WTC11 (cell line): ENCODE results near the gene ICAM1. TPM values are rescaled to one million over a fixed set of nuclear protein-coding genes. Genes with fewer than 3 reads are reported as not detected.

ENCODE experiments used
- ATAC-seq: fragments of 200-7000 bp; cut with Tn5 transposase; 2 replicates; pipeline ENCODE4 v1.10.0; 2021; ENCODE audit warnings: mild to moderate bottlenecking, moderate library complexity
- CTCF ChIA-PET: fragments of 300-600 bp; sonication (Branson Sonifier 250); formaldehyde crosslinking; loops from one replicate; lab custom pipeline; 2021; ENCODE audit warnings: antibody characterized with exemption; lab: Charles Lee
- POLR2A ChIA-PET: fragments of 350-600 bp; sonication (Branson Sonifier 250); formaldehyde crosslinking; loops from one replicate; lab custom pipeline; 2021; ENCODE audit warnings: antibody characterized with exemption; lab: Charles Lee
- DNase-seq: peaks from one replicate; pipeline ENCODE4 v3.0.0; 2021; ENCODE audit warnings: low spot score
- H3K27ac Mint-ChIP-seq: 2 replicates; pipeline ENCODE4 v1.8.0; 2021; ENCODE audit warnings: mixed read lengths
- H3K27me3 Mint-ChIP-seq: 2 replicates; pipeline ENCODE4 v1.8.0; 2021; ENCODE audit warnings: low read depth, mild to moderate bottlenecking, moderate library complexity, mixed read lengths
- H3K36me3 Mint-ChIP-seq: 2 replicates; pipeline ENCODE4 v1.8.0; 2021; ENCODE audit warnings: mixed read lengths
- H3K4me1 Mint-ChIP-seq: 2 replicates; pipeline ENCODE4 v1.8.0; 2022; ENCODE audit warnings: mixed read lengths
- H3K4me3 Mint-ChIP-seq: 2 replicates; pipeline ENCODE4 v1.8.0; 2021; ENCODE audit warnings: mild to moderate bottlenecking, moderate library complexity, mixed read lengths
- H3K9me3 Mint-ChIP-seq: 2 replicates; pipeline ENCODE4 v1.8.0; 2021; ENCODE audit warnings: mixed read lengths
- CDX4 ChIP-seq: fragments of 250-450 bp; sonication (Bioruptor Pico); IDR thresholded peaks from 2 replicates; pipeline ENCODE4 v1.9.0; 2021; ENCODE audit warnings: moderate library complexity, mild to moderate bottlenecking, inconsistent platforms, borderline replicate concordance
- CREB1 ChIP-seq: sonication (generic); formaldehyde crosslinking; IDR thresholded peaks from 2 replicates; pipeline ENCODE4 v1.8.0; 2023; ENCODE audit warnings: mild to moderate bottlenecking, missing genetic modification reagents
- ERG ChIP-seq: fragments of 250-450 bp; sonication (Bioruptor Pico); IDR thresholded peaks from 2 replicates; pipeline ENCODE4 v1.8.0; 2021; ENCODE audit warnings: mild to moderate bottlenecking
- FOXK1 ChIP-seq: sonication (generic); formaldehyde crosslinking; IDR thresholded peaks from 2 replicates; pipeline ENCODE4 v1.8.0; 2022; ENCODE audit warnings: mild to moderate bottlenecking, moderate library complexity, missing genetic modification reagents
- GTF2I ChIP-seq: fragments of 250-450 bp; sonication (Bioruptor Pico); conservative IDR thresholded peaks from 2 replicates; pipeline ENCODE4 v1.4.0; 2021; ENCODE audit warnings: mild to moderate bottlenecking
- KAT7 ChIP-seq: sonication (generic); formaldehyde crosslinking; IDR thresholded peaks from 2 replicates; pipeline ENCODE4 v1.8.1; 2023; ENCODE audit warnings: missing genetic modification reagents, mild to moderate bottlenecking, borderline replicate concordance
- NR3C1 ChIP-seq: sonication (generic); formaldehyde crosslinking; conservative IDR thresholded peaks from 2 replicates; pipeline ENCODE4 v1.8.1; 2023; ENCODE audit warnings: low read depth, mild to moderate bottlenecking, missing genetic modification reagents
- PRDM15 ChIP-seq: sonication (generic); formaldehyde crosslinking; IDR thresholded peaks from 2 replicates; pipeline ENCODE4 v1.8.0; 2022; ENCODE audit warnings: missing genetic modification reagents
- ZBTB21 ChIP-seq: sonication (generic); formaldehyde crosslinking; IDR thresholded peaks from 2 replicates; pipeline ENCODE4 v1.8.1; 2023; ENCODE audit warnings: mild to moderate bottlenecking, missing genetic modification reagents, borderline replicate concordance
- ZNF219 ChIP-seq: sonication (generic); formaldehyde crosslinking; IDR thresholded peaks from 2 replicates; pipeline ENCODE4 v1.8.0; 2023; ENCODE audit warnings: missing genetic modification reagents, mild to moderate bottlenecking, borderline replicate concordance
- total RNA-seq: library from RNA; stranded (reverse); gene quantifications from 3 replicates; pipeline ENCODE4 v1.2.3, GENCODE V29; 2021
- TF ChIP-seq, protein P1 (sequence below): sonication (generic); formaldehyde crosslinking; IDR thresholded peaks from 2 replicates; pipeline ENCODE4 v1.8.0; 2023; ENCODE audit warnings: missing genetic modification reagents, mild to moderate bottlenecking, borderline replicate concordance
- TF ChIP-seq, protein P2 (sequence below): fragments of 250-450 bp; sonication (Bioruptor Pico); IDR thresholded peaks from 2 replicates; pipeline ENCODE4 v1.9.0; 2021; ENCODE audit warnings: mild to moderate bottlenecking
- TF ChIP-seq, protein P3 (sequence below): sonication (generic); formaldehyde crosslinking; IDR thresholded peaks from 2 replicates; pipeline ENCODE4 v1.8.1; 2022; ENCODE audit warnings: low read depth, mild to moderate bottlenecking, moderate library complexity, missing genetic modification reagents, borderline replicate concordance
- TF ChIP-seq, protein P4 (sequence below): fragments of 200-600 bp; IDR thresholded peaks from 2 replicates; pipeline ENCODE4 v1.8.0; 2022; ENCODE audit warnings: antibody characterized with exemption
- TF ChIP-seq, protein P5 (sequence below): fragments of 250-450 bp; sonication (Bioruptor Pico); conservative IDR thresholded peaks from 2 replicates; pipeline ENCODE4 v1.9.0; 2021; ENCODE audit warnings: mild to moderate bottlenecking

Gene ICAM1
- total RNA-seq, 1 experiment from 2014 or later = 3.8 TPM

DNA sequence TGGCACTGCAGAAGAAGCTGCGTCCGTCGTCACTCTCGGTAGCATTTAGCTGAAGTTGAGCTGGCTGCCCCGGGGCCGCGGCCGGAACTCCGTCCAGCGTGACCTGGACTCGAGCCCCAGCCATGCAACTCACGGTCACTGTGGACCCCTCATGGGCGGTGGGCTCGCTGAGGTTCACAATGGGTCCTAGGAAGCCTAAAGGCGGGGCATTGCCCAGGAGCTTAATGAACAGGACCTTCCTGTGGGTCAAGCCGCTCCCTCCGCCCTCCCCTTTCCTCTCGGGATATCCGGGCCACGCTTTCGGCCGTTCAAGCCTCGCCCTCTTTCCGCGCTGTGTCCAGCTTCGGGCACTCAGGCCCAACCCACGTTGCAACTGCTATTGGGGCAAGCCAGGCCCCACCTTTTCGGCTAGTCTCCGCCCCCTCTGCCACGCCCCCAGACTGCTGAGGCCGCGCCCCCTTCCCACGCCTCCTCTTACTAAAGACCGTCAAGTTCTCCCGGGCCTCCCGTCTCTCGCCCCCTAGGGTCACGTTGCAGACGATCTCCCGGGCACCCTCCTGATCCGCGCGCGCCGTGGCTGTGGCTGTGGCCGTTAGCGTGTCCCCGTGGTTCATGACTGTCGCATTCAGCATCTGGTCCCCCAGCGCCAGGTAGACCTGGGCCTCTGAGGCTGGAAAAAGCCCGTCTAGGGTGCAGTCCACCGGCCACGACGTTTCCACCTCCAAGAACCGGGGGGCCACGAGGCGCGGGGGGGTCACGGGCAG, 63.9 kb downstream of the ICAM1 start (continued):
- TF ChIP-seq, protein P1, sequence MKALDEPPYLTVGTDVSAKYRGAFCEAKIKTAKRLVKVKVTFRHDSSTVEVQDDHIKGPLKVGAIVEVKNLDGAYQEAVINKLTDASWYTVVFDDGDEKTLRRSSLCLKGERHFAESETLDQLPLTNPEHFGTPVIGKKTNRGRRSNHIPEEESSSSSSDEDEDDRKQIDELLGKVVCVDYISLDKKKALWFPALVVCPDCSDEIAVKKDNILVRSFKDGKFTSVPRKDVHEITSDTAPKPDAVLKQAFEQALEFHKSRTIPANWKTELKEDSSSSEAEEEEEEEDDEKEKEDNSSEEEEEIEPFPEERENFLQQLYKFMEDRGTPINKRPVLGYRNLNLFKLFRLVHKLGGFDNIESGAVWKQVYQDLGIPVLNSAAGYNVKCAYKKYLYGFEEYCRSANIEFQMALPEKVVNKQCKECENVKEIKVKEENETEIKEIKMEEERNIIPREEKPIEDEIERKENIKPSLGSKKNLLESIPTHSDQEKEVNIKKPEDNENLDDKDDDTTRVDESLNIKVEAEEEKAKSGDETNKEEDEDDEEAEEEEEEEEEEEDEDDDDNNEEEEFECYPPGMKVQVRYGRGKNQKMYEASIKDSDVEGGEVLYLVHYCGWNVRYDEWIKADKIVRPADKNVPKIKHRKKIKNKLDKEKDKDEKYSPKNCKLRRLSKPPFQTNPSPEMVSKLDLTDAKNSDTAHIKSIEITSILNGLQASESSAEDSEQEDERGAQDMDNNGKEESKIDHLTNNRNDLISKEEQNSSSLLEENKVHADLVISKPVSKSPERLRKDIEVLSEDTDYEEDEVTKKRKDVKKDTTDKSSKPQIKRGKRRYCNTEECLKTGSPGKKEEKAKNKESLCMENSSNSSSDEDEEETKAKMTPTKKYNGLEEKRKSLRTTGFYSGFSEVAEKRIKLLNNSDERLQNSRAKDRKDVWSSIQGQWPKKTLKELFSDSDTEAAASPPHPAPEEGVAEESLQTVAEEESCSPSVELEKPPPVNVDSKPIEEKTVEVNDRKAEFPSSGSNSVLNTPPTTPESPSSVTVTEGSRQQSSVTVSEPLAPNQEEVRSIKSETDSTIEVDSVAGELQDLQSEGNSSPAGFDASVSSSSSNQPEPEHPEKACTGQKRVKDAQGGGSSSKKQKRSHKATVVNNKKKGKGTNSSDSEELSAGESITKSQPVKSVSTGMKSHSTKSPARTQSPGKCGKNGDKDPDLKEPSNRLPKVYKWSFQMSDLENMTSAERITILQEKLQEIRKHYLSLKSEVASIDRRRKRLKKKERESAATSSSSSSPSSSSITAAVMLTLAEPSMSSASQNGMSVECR (CRISPR knock-in tag) = peak; percentile 50; the same call in 1 of the 2 replicates
- TF ChIP-seq, all 79 proteins: peak for 3

DNA sequence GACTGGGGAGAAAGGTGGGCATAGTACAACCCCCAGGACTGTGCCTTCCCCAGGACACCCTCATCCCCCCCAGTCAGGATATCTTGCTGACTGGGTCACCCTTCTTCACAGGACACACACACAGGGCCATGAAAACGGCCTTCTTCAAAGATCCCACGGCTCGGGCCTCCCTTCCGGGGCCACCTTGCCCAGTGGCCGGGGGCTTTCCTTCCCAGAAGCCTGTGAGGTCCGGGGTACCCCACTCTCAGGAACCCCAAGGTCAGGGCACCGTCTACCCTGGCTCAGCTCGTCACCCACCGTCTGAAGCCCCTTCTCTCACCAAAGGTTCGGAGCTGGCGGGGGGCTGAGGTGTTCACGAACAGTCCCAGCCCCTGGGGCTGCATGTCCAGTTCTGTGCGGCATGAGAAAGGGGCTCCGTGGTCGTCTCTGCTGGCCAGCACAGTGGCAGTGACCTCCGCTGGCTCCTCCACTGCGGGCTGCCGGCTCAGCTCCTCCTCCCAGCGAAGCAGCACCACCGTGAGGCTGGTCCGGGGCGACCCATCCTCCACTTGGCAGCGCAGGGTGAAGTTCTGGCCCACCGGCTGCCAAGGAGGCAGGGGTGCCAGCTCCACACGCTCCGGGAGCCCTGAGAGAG, 64.5 kb downstream of the ICAM1 start:
- ChIA-PET POLR2A (interaction anchor here (0.6 kb wide), 1 partner anchor 39 kb away, joined by 7 read pairs; no protein-coding TSS in a partner anchor), CTCF (interaction anchor here (1.0 to 5.1 kb wide), 10 partner anchors 18 to 364 kb away, joined by 4 to 55 read pairs (median 10); partner anchors contain the start of genes ICAM1, ICAM5 and TYK2)
- H3K9me3 Mint-ChIP-seq = no peaks in the 10 kb centered on the region
- H3K4me1 Mint-ChIP-seq = peaks cover 34% of the 10 kb centered on the region
- H3K27me3 Mint-ChIP-seq = peaks cover 10% of the 10 kb centered on the region
- ATAC-seq (no peak), DNase-seq (peak; percentile 52)
- peak overlapping the region; percentile 93 for H3K4me3 Mint-ChIP-seq
- TF ChIP-seq, protein P2, sequence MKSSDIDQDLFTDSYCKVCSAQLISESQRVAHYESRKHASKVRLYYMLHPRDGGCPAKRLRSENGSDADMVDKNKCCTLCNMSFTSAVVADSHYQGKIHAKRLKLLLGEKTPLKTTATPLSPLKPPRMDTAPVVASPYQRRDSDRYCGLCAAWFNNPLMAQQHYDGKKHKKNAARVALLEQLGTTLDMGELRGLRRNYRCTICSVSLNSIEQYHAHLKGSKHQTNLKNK (CRISPR knock-in tag) = no peak
- TF ChIP-seq GTF2I (CRISPR knock-in tag) (no peak), ERG (CRISPR knock-in tag) (no peak), KAT7 (CRISPR knock-in tag) (no peak), ZBTB21 (CRISPR knock-in tag) (no peak), CDX4 (CRISPR knock-in tag) (no peak), ZNF219 (CRISPR knock-in tag) (no peak), NR3C1 (no peak), FOXK1 (CRISPR knock-in tag) (no peak), PRDM15 (CRISPR knock-in tag) (no peak), CREB1 (CRISPR knock-in tag) (no peak)
- TF ChIP-seq, protein P3, sequence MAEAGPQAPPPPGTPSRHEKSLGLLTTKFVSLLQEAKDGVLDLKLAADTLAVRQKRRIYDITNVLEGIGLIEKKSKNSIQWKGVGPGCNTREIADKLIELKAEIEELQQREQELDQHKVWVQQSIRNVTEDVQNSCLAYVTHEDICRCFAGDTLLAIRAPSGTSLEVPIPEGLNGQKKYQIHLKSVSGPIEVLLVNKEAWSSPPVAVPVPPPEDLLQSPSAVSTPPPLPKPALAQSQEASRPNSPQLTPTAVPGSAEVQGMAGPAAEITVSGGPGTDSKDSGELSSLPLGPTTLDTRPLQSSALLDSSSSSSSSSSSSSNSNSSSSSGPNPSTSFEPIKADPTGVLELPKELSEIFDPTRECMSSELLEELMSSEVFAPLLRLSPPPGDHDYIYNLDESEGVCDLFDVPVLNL = no peak
- TF ChIP-seq, protein P4, sequence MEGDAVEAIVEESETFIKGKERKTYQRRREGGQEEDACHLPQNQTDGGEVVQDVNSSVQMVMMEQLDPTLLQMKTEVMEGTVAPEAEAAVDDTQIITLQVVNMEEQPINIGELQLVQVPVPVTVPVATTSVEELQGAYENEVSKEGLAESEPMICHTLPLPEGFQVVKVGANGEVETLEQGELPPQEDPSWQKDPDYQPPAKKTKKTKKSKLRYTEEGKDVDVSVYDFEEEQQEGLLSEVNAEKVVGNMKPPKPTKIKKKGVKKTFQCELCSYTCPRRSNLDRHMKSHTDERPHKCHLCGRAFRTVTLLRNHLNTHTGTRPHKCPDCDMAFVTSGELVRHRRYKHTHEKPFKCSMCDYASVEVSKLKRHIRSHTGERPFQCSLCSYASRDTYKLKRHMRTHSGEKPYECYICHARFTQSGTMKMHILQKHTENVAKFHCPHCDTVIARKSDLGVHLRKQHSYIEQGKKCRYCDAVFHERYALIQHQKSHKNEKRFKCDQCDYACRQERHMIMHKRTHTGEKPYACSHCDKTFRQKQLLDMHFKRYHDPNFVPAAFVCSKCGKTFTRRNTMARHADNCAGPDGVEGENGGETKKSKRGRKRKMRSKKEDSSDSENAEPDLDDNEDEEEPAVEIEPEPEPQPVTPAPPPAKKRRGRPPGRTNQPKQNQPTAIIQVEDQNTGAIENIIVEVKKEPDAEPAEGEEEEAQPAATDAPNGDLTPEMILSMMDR = no peak
- TF ChIP-seq, protein P5, sequence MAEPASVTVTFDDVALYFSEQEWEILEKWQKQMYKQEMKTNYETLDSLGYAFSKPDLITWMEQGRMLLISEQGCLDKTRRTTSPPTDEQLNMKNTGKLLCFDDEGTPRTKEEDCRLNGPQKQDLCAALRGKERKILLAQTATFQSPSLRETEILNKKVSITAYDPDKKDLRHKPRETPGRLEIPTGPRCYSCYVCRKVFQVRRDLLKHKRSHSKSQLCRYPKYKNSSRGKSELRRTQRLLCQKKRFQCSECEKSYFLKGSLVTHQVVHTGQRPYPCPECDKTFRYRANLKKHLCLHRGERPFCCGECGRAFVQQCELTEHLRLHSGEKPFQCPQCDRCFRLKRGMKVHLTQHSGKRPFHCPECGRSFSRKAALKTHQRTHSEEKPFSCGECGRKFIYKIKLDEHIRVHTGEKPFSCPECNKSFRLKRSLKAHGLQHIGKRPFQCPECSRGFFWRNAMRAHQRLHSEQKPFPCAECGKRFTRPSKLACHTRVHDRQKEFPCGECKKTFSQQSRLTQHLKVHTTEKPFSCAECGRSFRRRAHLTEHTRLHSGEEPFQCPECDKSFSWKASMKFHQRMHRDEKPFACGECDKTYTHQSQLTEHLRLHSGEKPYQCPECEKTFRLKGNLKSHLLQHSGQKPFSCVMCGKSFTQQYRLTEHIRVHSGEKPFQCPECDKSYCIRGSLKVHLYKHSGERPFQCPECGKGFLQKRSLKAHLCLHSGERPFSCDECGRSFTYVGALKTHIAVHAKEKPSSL (CRISPR knock-in tag) = no peak
- H3K27ac Mint-ChIP-seq = no peak overlapping the region
- H3K36me3 Mint-ChIP-seq = peaks cover under 1% of the 10 kb centered on the region
